Sigmoid colon (tissue), 4 donors: ENCODE measurements around the gene MARK3.

Source experiments
- CTCF ChIP-seq, 4 experiments: fragments of 450-650 bp in 3 of 4; fragments of 200-600 bp in 1 of 4; IDR thresholded peaks; one replicate each; pipeline ENCODE4 v1.5.1; 2016 to 2019; ENCODE audit warnings: antibody characterized with exemption in 4 of 4, mild to moderate bottlenecking in 3 of 4, moderate library complexity in 2 of 4
- POLR2A ChIP-seq, 2 donors: fragments of 450-650 bp; IDR thresholded peaks; one replicate each; pipeline ENCODE4 v1.6.1; 2016; ENCODE audit warnings: antibody characterized with exemption in 2 of 2, mild to moderate bottlenecking in 2 of 2, moderate library complexity in 2 of 2
- POLR2AphosphoS5 ChIP-seq, 4 donors: sonication (generic); formaldehyde crosslinking; IDR thresholded peaks; one replicate each; pipeline ENCODE4 v1.6.1; 2017; ENCODE audit warnings: antibody characterized with exemption in 4 of 4

GRCh38 chr14:103378038-103378854 is 7.0 kb upstream of the MARK3 start:
- TF ChIP-seq CTCF (IDR thresholded peaks at IDR 0.05) (no peak), POLR2A (IDR thresholded peaks at IDR 0.05) (no peak), POLR2AphosphoS5 (IDR thresholded peaks at IDR 0.05) (no peak)
